Measurements from ENCODE around the gene TMPRSS13. TPM values are rescaled to one million over a fixed set of nuclear protein-coding genes. Genes with fewer than 3 reads are reported as not detected.

Gene TMPRSS13
- total and polyA plus RNA-seq, 2 of the 13 experiments (the other 11 are each of a cell fraction or from before 2014, with no cell fraction given) = not detected

DNA sequence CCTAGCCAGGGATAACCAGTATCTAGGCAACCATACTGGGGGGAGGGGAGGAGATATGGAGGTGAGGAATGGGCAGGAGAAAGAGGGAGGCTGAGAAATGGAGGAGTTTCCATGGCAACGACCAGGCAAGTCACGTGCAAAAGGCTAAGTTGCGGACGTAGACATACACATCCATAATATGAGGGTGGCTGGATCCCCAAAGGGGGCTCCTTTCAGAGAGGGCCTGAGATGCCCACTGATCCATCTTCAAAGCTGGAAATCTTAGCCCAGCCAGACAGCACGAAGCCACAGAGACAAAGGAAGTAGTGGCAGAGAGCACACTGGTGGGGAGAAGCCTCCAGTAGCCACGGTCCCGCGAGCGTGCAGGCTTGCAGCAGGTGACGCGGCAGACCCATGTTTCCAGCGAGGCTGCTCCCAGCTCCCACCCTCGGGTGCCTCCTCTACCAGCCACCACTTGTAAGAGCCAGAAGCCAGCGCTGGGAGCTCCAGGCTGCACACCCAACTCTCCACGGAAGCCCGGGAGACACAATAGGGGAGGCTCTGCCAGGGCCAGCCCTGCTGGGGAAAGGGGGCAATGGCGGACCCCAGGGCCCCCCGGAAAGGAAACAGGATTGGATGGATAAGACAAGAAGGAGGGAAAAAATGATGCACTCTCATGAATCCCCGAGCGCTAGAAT, 53.7 kb downstream of the TMPRSS13 start:
- no peaks in the 10 kb centered on the region for H3K9me3 ChIP-seq (ENCODE audit: low read length)
- ChIA-PET POLR2A (no interaction called here), CTCF (ENCODE audit: low intra/inter-chr PET ratio, low total read pairs) (no interaction called here)
- BruUV-seq (replicated peaks) = no TSS peak
- H3K27ac ChIP-seq (ENCODE audit: extremely low read length, insufficient read depth, low read length) = no peak overlapping the region
- no peaks in the 10 kb centered on the region for H3K79me2 ChIP-seq (ENCODE audit: insufficient read depth, low read length)
- H3K4me3 ChIP-seq (replicated peaks in 1 of 3; ENCODE audit: insufficient read depth in 1 of 3, low read depth in 2 of 3, low read length in 3 of 3) = no peak overlapping the region
- no peak overlapping the region for H3K4me2 ChIP-seq (ENCODE audit: low read depth, low read length)
- H4K20me1 ChIP-seq (ENCODE audit: insufficient read depth, low read length) = no peaks in the 10 kb centered on the region
- H2AFZ ChIP-seq (ENCODE audit: low read length) = no peak overlapping the region
- H3K36me3 ChIP-seq (replicated peaks in 1 of 2; ENCODE audit: control insufficient read depth in 1 of 2, insufficient read depth in 2 of 2, low read length in 2 of 2) = no peaks in the 10 kb centered on the region
- TF ChIP-seq ZNF569 (CRISPR knock-in tag; IDR thresholded peaks at IDR 0.05; ENCODE audit: borderline replicate concordance) = no peak
- no peak for TF ChIP-seq ZNF383 (CRISPR knock-in tag; IDR thresholded peaks at IDR 0.05; ENCODE audit: borderline replicate concordance)
- no peak for TF ChIP-seq FOXA1 (IDR thresholded peaks at IDR 0.05)
- no peak for TF ChIP-seq FOXA1 (CRISPR knock-in tag; IDR thresholded peaks at IDR 0.05)
- TF ChIP-seq NFKBIZ (CRISPR knock-in tag; IDR thresholded peaks at IDR 0.05) = no peak
- TF ChIP-seq, protein P1, sequence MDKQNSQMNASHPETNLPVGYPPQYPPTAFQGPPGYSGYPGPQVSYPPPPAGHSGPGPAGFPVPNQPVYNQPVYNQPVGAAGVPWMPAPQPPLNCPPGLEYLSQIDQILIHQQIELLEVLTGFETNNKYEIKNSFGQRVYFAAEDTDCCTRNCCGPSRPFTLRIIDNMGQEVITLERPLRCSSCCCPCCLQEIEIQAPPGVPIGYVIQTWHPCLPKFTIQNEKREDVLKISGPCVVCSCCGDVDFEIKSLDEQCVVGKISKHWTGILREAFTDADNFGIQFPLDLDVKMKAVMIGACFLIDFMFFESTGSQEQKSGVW (CRISPR knock-in tag; IDR thresholded peaks at IDR 0.05; ENCODE audit: borderline replicate concordance) = no peak
- TF ChIP-seq MIER3 (CRISPR knock-in tag; IDR thresholded peaks at IDR 0.05; ENCODE audit: borderline replicate concordance) = no peak
- TF ChIP-seq ATM (IDR thresholded peaks at IDR 0.05; ENCODE audit: borderline replicate concordance) = no peak
- no peak for TF ChIP-seq ZNF232 (CRISPR knock-in tag; IDR thresholded peaks at IDR 0.05; ENCODE audit: borderline replicate concordance)
- no peak for TF ChIP-seq ZNF263 (CRISPR knock-in tag; IDR thresholded peaks at IDR 0.05)
- TF ChIP-seq ZNF225 (CRISPR knock-in tag; IDR thresholded peaks at IDR 0.05) = no peak
- no peak for TF ChIP-seq NKX3-1 (CRISPR knock-in tag; IDR thresholded peaks at IDR 0.05)
- TF ChIP-seq, protein P2, sequence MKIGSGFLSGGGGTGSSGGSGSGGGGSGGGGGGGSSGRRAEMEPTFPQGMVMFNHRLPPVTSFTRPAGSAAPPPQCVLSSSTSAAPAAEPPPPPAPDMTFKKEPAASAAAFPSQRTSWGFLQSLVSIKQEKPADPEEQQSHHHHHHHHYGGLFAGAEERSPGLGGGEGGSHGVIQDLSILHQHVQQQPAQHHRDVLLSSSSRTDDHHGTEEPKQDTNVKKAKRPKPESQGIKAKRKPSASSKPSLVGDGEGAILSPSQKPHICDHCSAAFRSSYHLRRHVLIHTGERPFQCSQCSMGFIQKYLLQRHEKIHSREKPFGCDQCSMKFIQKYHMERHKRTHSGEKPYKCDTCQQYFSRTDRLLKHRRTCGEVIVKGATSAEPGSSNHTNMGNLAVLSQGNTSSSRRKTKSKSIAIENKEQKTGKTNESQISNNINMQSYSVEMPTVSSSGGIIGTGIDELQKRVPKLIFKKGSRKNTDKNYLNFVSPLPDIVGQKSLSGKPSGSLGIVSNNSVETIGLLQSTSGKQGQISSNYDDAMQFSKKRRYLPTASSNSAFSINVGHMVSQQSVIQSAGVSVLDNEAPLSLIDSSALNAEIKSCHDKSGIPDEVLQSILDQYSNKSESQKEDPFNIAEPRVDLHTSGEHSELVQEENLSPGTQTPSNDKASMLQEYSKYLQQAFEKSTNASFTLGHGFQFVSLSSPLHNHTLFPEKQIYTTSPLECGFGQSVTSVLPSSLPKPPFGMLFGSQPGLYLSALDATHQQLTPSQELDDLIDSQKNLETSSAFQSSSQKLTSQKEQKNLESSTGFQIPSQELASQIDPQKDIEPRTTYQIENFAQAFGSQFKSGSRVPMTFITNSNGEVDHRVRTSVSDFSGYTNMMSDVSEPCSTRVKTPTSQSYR (CRISPR knock-in tag; IDR thresholded peaks at IDR 0.05; ENCODE audit: borderline replicate concordance) = no peak
- no peak for TF ChIP-seq ZFP90 (CRISPR knock-in tag; IDR thresholded peaks at IDR 0.05; ENCODE audit: borderline replicate concordance)
- no peak for TF ChIP-seq ZNF44 (CRISPR knock-in tag; IDR thresholded peaks at IDR 0.05)
- no peak for TF ChIP-seq SIX1 (CRISPR knock-in tag; IDR thresholded peaks at IDR 0.05; ENCODE audit: borderline replicate concordance)
- intact Hi-C loops (cut with micrococcal nuclease; ENCODE audit: unreplicated experiment) (no loop called here), in situ Hi-C loops (cut with HindIII; ENCODE audit: extremely low pct_ligation_motif_present, low pct_unique_long_range_greater_than_20kb) (no loop called here)
- no peaks in the 10 kb centered on the region for H3K4me1 ChIP-seq (ENCODE audit: insufficient read depth, low read length)
- peaks cover 9 to 98% of the 10 kb centered on the region in 2 experiments for H3K27me3 ChIP-seq (ENCODE audit: control insufficient read depth in 1 of 2, insufficient read depth in 2 of 2, low read length in 2 of 2)
- FAIRE-seq (no peak), ATAC-seq (no peak), DNase-seq (ENCODE audit: low spot score) (no peak)
- H3K9ac ChIP-seq (ENCODE audit: insufficient read depth, low read depth, low read length) = no peak overlapping the region
- 11% methylated on average over 11 of the region's 20 CpGs for WGBS (ENCODE audit: low lambda C conversion rate)

Data from HepG2 (cell line).